ENCODE measurements around the gene ZNF568.

ZNF568 gene

DNA sequence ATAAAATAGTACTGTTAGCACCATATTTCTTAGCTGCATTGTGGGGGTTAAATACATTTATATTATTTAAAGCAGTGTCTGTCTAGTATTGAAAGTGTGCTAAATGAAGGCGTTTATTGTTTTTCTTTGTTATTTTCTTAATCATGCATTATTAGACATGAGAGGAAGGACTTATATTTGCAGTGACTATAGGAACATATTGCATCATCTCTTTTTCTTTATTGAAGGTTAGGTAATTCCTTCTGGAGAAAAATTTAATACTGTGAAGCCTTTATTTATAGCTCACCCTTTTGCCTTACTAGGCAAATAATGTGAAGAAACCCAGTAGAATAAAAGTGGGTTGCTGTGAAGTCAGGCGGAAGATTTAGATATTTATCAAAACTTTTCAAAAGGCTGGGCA lies 83.2 kb downstream of the ZNF568 start:
- no peak for DNase-seq (ENCODE audit: low read depth in 2 of 2)

GRCh38 chr19:37007587-37008220 lies 91.6 kb downstream of the ZNF568 start:
- DNase-seq (ENCODE audit: low read depth in 2 of 2) = peak in 1 of 2 donors; percentile 2

DNA sequence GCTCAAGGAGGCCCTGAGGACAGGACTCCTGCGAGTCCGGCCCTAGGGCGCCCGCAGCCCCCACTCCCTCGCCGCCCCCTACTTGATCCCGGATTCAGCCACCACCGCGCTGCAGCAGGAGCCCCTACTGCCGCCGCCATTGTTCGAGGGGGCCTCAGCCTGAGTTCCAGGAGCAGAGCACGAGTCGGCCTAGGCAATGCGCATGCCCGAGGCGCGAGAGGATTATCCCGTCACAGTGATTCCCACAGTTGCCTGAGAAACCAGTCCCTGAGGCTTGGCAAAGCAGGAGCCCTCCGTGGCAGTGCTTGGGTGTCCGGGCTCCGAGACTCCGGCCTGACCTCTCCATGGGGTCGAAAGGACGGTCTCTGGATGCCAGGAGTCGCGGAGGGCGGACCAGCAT lies 93.7 kb downstream of the ZNF568 start:
- DNase-seq (ENCODE audit: low read depth in 2 of 2) = no peak

GRCh38 chr19:37012093-37012745 lies 96.1 kb downstream of the ZNF568 start:
- no peak for DNase-seq (ENCODE audit: low read depth in 2 of 2)

DNA sequence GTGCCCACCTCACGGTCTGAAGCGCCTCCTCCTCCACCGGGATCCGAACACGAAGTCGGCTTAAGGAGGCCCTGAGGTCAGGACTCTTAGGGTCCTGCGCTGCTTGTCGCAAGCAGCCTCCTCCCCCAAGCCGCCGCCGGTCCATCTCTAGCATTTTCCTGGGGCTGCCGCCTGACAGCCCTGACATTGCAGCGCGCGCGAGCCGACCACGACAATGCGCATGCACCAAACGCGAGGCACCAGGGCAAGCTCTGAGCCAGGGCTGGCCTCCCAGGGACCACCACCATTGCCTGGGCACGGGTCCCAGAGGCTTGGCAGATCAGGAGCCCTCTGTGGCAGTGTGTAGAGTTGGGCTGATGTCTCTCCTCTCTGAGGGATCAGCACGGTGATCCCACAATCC lies 98.3 kb downstream of the ZNF568 start:
- no peak for DNase-seq (ENCODE audit: low read depth in 2 of 2)

DNA sequence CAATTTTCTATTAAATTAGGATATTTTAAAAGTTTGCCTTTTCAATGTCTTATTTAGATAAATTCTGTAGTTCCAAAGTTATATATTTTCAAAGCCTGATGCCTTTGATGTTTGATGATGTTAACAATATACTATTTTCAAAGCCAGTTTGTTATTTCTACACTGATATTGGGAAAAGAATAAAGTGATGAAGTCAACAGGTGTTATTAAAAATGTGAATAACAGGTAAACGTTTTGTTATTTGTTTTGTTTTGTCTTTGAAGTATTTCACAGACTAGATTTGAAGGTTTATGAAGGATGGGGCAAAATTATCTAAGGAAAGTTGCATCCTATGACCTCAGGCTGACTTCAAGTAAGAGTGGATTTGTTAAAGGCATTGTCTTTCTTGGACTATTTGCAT lies 129.0 kb downstream of the ZNF568 start:
- no peak for DNase-seq (ENCODE audit: low read depth in 2 of 2)
